Umbilical cord (tissue), 1 donor: Measurements from ENCODE around the gene PDSS1. TPM values are rescaled to one million over a fixed set of nuclear protein-coding genes. Genes with fewer than 3 reads are reported as not detected.

Experiments
- total RNA-seq: library from RNA; depleted of rRNA; stranded (reverse); fragments of >200 nt; gene quantifications from one replicate; pipeline ENCODE4 v1.2.3, GENCODE V29; 2014; ENCODE audit warnings: low replicate concordance; ENCODE audit not compliant: insufficient read depth

PDSS1 gene
- total RNA-seq, 1 donor from 2014 or later: 12.8 TPM

Other genes starting within 250 kb of the PDSS1 start
- gene ABI1, start 163.3 kb downstream of the PDSS1 start, total RNA-seq: 87.2 TPM